Ishikawa (cell line): Measurements from ENCODE around the gene DEK.

Experiments used
- CREB1 ChIP-seq: IDR thresholded peaks from 2 replicates; pipeline ENCODE4 v1.6.1; 2012; ENCODE audit warnings: low read depth
- EGR1 ChIP-seq: IDR thresholded peaks from 2 replicates; pipeline ENCODE4 v1.6.1; 2012
- EP300 ChIP-seq: IDR thresholded peaks from 2 replicates; pipeline ENCODE4 v1.6.1; 2012; ENCODE audit warnings: borderline replicate concordance
- FOXM1 ChIP-seq: IDR thresholded peaks from 2 replicates; pipeline ENCODE4 v1.6.1; 2012; ENCODE audit warnings: low read depth, borderline replicate concordance
- RAD21 ChIP-seq: IDR thresholded peaks from 2 replicates; pipeline ENCODE4 v1.6.1; 2012; ENCODE audit warnings: low read depth
- TAF1 ChIP-seq: IDR thresholded peaks from 2 replicates; pipeline ENCODE4 v1.6.1; 2012; ENCODE audit warnings: low read depth, mild to moderate bottlenecking
- TCF12 ChIP-seq: IDR thresholded peaks from 2 replicates; pipeline ENCODE4 v1.6.1; 2012; ENCODE audit warnings: low read depth
- YY1 ChIP-seq: IDR thresholded peaks from 2 replicates; pipeline ENCODE4 v1.6.1; 2012; ENCODE audit warnings: low read depth
- TF ChIP-seq, protein P1 (sequence below): IDR thresholded peaks from 2 replicates; pipeline ENCODE4 v1.6.1; 2012; ENCODE audit warnings: low read depth, mild to moderate bottlenecking
- TF ChIP-seq, protein P2 (sequence below): IDR thresholded peaks from 2 replicates; pipeline ENCODE4 v1.6.1; 2012

DNA sequence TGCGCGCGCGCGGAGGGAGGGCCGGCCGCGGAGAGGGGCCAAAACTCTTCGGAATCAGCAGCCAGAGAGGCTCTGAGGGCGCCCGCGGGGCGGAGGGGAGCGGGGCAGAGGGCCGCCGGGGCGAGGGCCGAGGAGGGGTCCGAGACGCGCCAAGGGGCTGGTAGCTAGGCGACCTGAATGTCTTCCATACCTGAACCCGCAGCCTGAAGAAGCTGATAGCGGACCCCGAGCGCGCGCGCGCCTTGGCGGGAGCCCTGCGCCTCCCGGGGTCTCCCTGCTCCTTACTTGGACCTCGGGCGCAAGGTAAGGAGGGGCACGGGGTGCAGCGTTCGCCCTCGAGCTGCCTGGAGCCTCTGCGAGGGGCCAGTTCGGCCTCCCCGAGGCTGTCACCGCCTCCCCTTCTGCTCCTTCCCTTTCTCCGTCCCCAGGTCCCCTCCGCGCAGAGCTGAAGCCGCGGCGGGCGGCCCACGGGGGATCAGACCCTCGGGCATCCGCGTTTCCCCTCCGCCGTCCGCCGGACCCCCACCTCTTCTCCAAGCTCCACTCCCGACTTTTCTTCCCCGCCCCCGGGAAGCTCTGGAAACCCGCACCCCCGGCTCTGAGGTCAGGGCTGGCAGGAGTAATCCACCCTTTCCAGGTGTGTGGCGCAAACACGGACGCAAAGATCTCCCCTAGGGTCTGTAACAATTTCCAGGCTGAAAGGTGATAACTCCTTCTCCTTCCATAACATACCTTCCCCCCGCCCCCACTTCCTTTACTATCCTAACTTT is 13.1 kb upstream of the DEK start:
- TF ChIP-seq TAF1 = no peak
- no peak for TF ChIP-seq TCF12
- no peak for TF ChIP-seq RAD21
- TF ChIP-seq FOXM1 = no peak
- TF ChIP-seq EGR1 = no peak
- TF ChIP-seq, protein P1, sequence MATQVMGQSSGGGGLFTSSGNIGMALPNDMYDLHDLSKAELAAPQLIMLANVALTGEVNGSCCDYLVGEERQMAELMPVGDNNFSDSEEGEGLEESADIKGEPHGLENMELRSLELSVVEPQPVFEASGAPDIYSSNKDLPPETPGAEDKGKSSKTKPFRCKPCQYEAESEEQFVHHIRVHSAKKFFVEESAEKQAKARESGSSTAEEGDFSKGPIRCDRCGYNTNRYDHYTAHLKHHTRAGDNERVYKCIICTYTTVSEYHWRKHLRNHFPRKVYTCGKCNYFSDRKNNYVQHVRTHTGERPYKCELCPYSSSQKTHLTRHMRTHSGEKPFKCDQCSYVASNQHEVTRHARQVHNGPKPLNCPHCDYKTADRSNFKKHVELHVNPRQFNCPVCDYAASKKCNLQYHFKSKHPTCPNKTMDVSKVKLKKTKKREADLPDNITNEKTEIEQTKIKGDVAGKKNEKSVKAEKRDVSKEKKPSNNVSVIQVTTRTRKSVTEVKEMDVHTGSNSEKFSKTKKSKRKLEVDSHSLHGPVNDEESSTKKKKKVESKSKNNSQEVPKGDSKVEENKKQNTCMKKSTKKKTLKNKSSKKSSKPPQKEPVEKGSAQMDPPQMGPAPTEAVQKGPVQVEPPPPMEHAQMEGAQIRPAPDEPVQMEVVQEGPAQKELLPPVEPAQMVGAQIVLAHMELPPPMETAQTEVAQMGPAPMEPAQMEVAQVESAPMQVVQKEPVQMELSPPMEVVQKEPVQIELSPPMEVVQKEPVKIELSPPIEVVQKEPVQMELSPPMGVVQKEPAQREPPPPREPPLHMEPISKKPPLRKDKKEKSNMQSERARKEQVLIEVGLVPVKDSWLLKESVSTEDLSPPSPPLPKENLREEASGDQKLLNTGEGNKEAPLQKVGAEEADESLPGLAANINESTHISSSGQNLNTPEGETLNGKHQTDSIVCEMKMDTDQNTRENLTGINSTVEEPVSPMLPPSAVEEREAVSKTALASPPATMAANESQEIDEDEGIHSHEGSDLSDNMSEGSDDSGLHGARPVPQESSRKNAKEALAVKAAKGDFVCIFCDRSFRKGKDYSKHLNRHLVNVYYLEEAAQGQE = no peak
- TF ChIP-seq, protein P2, sequence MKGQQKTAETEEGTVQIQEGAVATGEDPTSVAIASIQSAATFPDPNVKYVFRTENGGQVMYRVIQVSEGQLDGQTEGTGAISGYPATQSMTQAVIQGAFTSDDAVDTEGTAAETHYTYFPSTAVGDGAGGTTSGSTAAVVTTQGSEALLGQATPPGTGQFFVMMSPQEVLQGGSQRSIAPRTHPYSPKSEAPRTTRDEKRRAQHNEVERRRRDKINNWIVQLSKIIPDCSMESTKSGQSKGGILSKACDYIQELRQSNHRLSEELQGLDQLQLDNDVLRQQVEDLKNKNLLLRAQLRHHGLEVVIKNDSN = no peak
- no peak for TF ChIP-seq CREB1
- no peak for TF ChIP-seq YY1
- TF ChIP-seq EP300 = no peak
